T-cell (primary cell): Measurements from ENCODE around the gene REXO4. TPM values are rescaled to one million over a fixed set of nuclear protein-coding genes. Genes with fewer than 3 reads are reported as not detected.
A peak's percentile ranks its signal among the peaks of the same experiment; 100 is the strongest.
"Not testable (repeated sequence)": the region's sequence is repeated elsewhere in the genome, so short reads cannot be mapped to it uniquely, and the experiment has no call there.

Experiments used
- ATAC-seq, 4 experiments: fragments of 200-7000 bp in 3 of 4; fragments of 150-1000 bp in 1 of 4; cut with Tn5 transposase; replicated peaks in 1 of 4; 1 replicate in 3 of 4; 2 replicates in 1 of 4; pipeline ENCODE4 v1.10.0; 2021; ENCODE audit warnings: moderate library complexity in 3 of 4, mild to moderate bottlenecking in 2 of 4, moderate number of reproducible peaks in 1 of 4
- CTCF ChIA-PET, 2 donors: fragments of 300-600 bp; sonication (Branson Sonifier 250); formaldehyde crosslinking; loops; one replicate each; lab custom pipeline; 2022; ENCODE audit warnings: antibody characterized with exemption in 2 of 2; lab: Charles Lee
- POLR2A ChIA-PET, 2 donors: fragments of 300-600 bp; sonication (Branson Sonifier 250); formaldehyde crosslinking; loops; one replicate each; lab custom pipeline; 2022; ENCODE audit warnings: antibody characterized with exemption in 2 of 2; lab: Charles Lee
- DNase-seq, 35 experiments: peaks; one replicate each; pipeline versions ENCODE4 v3.0.0 to v3.0.0-alpha.2; 2013 to 2023
- H3K27ac ChIP-seq: one replicate; pipeline ENCODE4 v1.5.1; 2013; ENCODE audit warnings: low read length
- H3K27me3 ChIP-seq, 2 experiments: replicated peaks in 1 of 2; 1 replicate in 1 of 2; 2 replicates in 1 of 2; pipeline versions ENCODE4 v1.6.1 to v1.7.0; 2013; ENCODE audit warnings: low read length in 1 of 2, mixed read lengths in 1 of 2; ENCODE audit not compliant: control insufficient read depth in 2 of 2, insufficient read depth in 2 of 2; ENCODE audit errors: extremely low read depth in 1 of 2
- H3K36me3 ChIP-seq, 2 donors: 1 replicate in 1 of 2; 2 replicates in 1 of 2; pipeline versions ENCODE4 v1.6.1 to v1.7.0; 2013; ENCODE audit warnings: low read length in 1 of 2; ENCODE audit not compliant: control insufficient read depth in 2 of 2, insufficient read depth in 1 of 2; ENCODE audit errors: extremely low read depth in 1 of 2
- H3K4me1 ChIP-seq, 2 experiments: 1 replicate in 1 of 2; 2 replicates in 1 of 2; pipeline versions ENCODE4 v1.6.1 to v1.7.0; 2013; ENCODE audit warnings: low read length in 2 of 2, mixed read lengths in 1 of 2; ENCODE audit not compliant: insufficient read depth in 2 of 2, control insufficient read depth in 1 of 2; ENCODE audit errors: extremely low read depth in 1 of 2
- H3K4me3 ChIP-seq, 2 donors: 1 replicate in 1 of 2; 2 replicates in 1 of 2; pipeline versions ENCODE4 v1.5.1 to v1.7.0; 2013; ENCODE audit warnings: mild to moderate bottlenecking in 2 of 2, low read length in 1 of 2, moderate library complexity in 1 of 2; ENCODE audit not compliant: control insufficient read depth in 1 of 2; ENCODE audit errors: extremely low read depth in 1 of 2
- H3K9me3 ChIP-seq: 2 replicates; pipeline ENCODE4 v1.7.0; 2013
- H3K27ac Mint-ChIP-seq, 2 donors: one replicate each; pipeline ENCODE4 v1.8.0; 2020 to 2021; ENCODE audit warnings: mild to moderate bottlenecking in 2 of 2, mixed read lengths in 2 of 2
- H3K27me3 Mint-ChIP-seq, 2 donors: one replicate each; pipeline ENCODE4 v1.8.0; 2021 to 2022; ENCODE audit warnings: mixed read lengths in 2 of 2
- H3K36me3 Mint-ChIP-seq: one replicate; pipeline ENCODE4 v1.8.0; 2021; ENCODE audit warnings: mixed read lengths
- H3K4me1 Mint-ChIP-seq, 3 donors: one replicate each; pipeline ENCODE4 v1.8.0; 2020 to 2022; ENCODE audit warnings: mixed read lengths in 3 of 3, mild to moderate bottlenecking in 1 of 3
- H3K4me3 Mint-ChIP-seq, 3 donors: one replicate each; pipeline ENCODE4 v1.8.0; 2020 to 2022; ENCODE audit warnings: mild to moderate bottlenecking in 3 of 3, mixed read lengths in 3 of 3, moderate library complexity in 3 of 3
- H3K9me3 Mint-ChIP-seq, 3 donors: one replicate each; pipeline ENCODE4 v1.8.0; 2020 to 2022; ENCODE audit warnings: mixed read lengths in 3 of 3
- WGBS: methylation state at CpG from one replicate; pipeline ENCODE4 v1.1.5; 2013; ENCODE audit warnings: missing lambda C conversion rate; ENCODE audit not compliant: insufficient coverage; 5-methylcytosine and 5-hydroxymethylcytosine counted together
- total RNA-seq, 35 experiments: library from RNA in 6 of 35; stranded (reverse) in 6 of 35; fragments of 120-200 nt in 1 of 35; gene quantifications; one replicate each; pipeline versions ENCODE4 v1.2.1 to v1.2.4 and lab custom pipeline; 2013 to 2026

The REXO4 gene
- total RNA-seq, 5 donors from 2014 or later (not counting 1 experiment from before 2014, with no cell fraction given): 23.6 to 44.5 (median 34.9) TPM

GRCh38 chr9:133378408-133378962 lies 39.3 kb downstream of the REXO4 start:
- peaks cover 4% of the 10 kb centered on the region for H3K36me3 Mint-ChIP-seq
- ATAC-seq: no peak
- 83% methylated on average over 1 of the region's 1 CpG for WGBS
- DNase-seq: no peak
- H3K4me1 Mint-ChIP-seq: peaks cover 12 to 16% (median 14%) of the 10 kb centered on the region in 3 donors
- H3K9me3 Mint-ChIP-seq: no peaks in the 10 kb centered on the region
- peaks cover 0 to 4% of the 10 kb centered on the region in 2 donors for H3K36me3 ChIP-seq
- no peak overlapping the region for H3K4me3 ChIP-seq
- H3K27ac Mint-ChIP-seq: no peak overlapping the region
- no peaks in the 10 kb centered on the region for H3K27me3 Mint-ChIP-seq
- H3K27ac ChIP-seq: no peak overlapping the region
- no peaks in the 10 kb centered on the region for H3K27me3 ChIP-seq
- POLR2A ChIA-PET: no interaction called here
- peaks cover 13 to 27% of the 10 kb centered on the region in 2 experiments for H3K4me1 ChIP-seq
- H3K9me3 ChIP-seq: no peaks in the 10 kb centered on the region
- H3K4me3 Mint-ChIP-seq: no peak overlapping the region
- CTCF ChIA-PET: interaction anchor here in 1 of 2 donors (0.6 kb wide), 1 partner anchor 93 kb away, joined by 3 read pairs; no protein-coding TSS in a partner anchor

- H3K36me3 ChIP-seq: peaks cover 0 to 6% of the 10 kb centered on the region in 2 donors
These were observed 40.0 kb downstream of the REXO4 start for GRCh38 chr9:133377721-133378216.

GRCh38 chr9:133377280-133377679 lies 40.5 kb downstream of the REXO4 start:
- H3K4me3 ChIP-seq, POLR2A ChIA-PET, H3K36me3 Mint-ChIP-seq, H3K9me3 ChIP-seq, ATAC-seq, CTCF ChIA-PET, DNase-seq, H3K27ac ChIP-seq, H3K27me3 Mint-ChIP-seq, H3K27ac Mint-ChIP-seq, H3K9me3 Mint-ChIP-seq, H3K36me3 ChIP-seq, H3K27me3 ChIP-seq: not testable (repeated sequence)
- 97% methylated on average over 11 of the region's 14 CpGs for WGBS
- peaks cover 18 to 39% of the 10 kb centered on the region in 2 experiments for H3K4me1 ChIP-seq
- H3K4me3 Mint-ChIP-seq: peak overlapping the region; percentile 68 to 72 (median 69)
- peaks cover 24 to 27% (median 25%) of the 10 kb centered on the region in 3 donors for H3K4me1 Mint-ChIP-seq

More at GRCh38 chr9:133377721-133378216, 40.0 kb downstream of the REXO4 start:
- Histone ChIP-seq H3K27me3 (no peaks in the 10 kb centered on the region), H3K4me3 (no peak overlapping the region), H3K9me3 (no peaks in the 10 kb centered on the region), H3K4me1 (peaks cover 13 to 35% of the 10 kb centered on the region in 2 experiments), H3K27ac (no peak overlapping the region)
- DNase-seq (no peak), ATAC-seq (no peak)
- H3K27me3 Mint-ChIP-seq: no peaks in the 10 kb centered on the region
- ChIA-PET CTCF (no interaction called here), POLR2A (no interaction called here)
- no peak overlapping the region for H3K27ac Mint-ChIP-seq
- peaks cover 4% of the 10 kb centered on the region for H3K36me3 Mint-ChIP-seq
- H3K4me3 Mint-ChIP-seq: no peak overlapping the region
- WGBS: 88% methylated on average over 3 of the region's 6 CpGs
- H3K9me3 Mint-ChIP-seq: no peaks in the 10 kb centered on the region
- H3K4me1 Mint-ChIP-seq: peaks cover 20 to 22% (median 20%) of the 10 kb centered on the region in 3 donors

- peak within 1 kb of the TSS; percentile 93 to 97 for H3K27ac Mint-ChIP-seq
- Histone ChIP-seq H3K9me3 (no peaks in the 10 kb centered on the region), H3K4me3 (peak within 1 kb of the TSS; percentile 76 to 83), H3K27ac (peak within 1 kb of the TSS; percentile 77), H3K4me1 (peaks cover 30 to 52% of the 10 kb centered on the region in 2 experiments), H3K27me3 (no peaks in the 10 kb centered on the region), H3K36me3 (peaks cover 0 to 9% of the 10 kb centered on the region in 2 donors)
- H3K9me3 Mint-ChIP-seq: no peaks in the 10 kb centered on the region
- ATAC-seq (peak; percentile 86 to 90 (median 88)), DNase-seq (peak; percentile 81 to 97 (median 89))
- ChIA-PET CTCF (no interaction called here), POLR2A (no interaction called here)
- H3K4me1 Mint-ChIP-seq: peaks cover 37 to 40% (median 38%) of the 10 kb centered on the region in 3 donors
- under 1% methylated on average over 120 of the region's 120 CpGs for WGBS
- no peaks in the 10 kb centered on the region for H3K27me3 Mint-ChIP-seq
- H3K4me3 Mint-ChIP-seq: peak within 1 kb of the TSS; percentile 91 to 97 (median 92)
- H3K36me3 Mint-ChIP-seq: peaks cover 4% of the 10 kb centered on the region
These were observed 41.8 kb downstream of the REXO4 start, which contains the start of the genes STKLD1 and SURF4 for GRCh38 chr9:133375724-133376654. STKLD1 (plus strand) TSS chr9:133376366; CDS start chr9:133376474, 108 bp downstream. SURF4 (minus strand) TSS chr9:133376060; CDS start chr9:133375969, 91 bp downstream.

GRCh38 chr9:133375116-133375723 lies 42.6 kb downstream of the REXO4 start:
- under 1% methylated on average over 36 of the region's 39 CpGs for WGBS
- H3K4me3 Mint-ChIP-seq: peak overlapping the region; percentile 91 to 97 (median 92)

More at GRCh38 chr9:133375116-133375723, 42.6 kb downstream of the REXO4 start:
- Histone ChIP-seq H3K36me3 (peaks cover 0 to 9% of the 10 kb centered on the region in 2 donors), H3K9me3 (no peaks in the 10 kb centered on the region), H3K4me1 (peaks cover 38 to 60% of the 10 kb centered on the region in 2 experiments), H3K4me3 (peak overlapping the region; percentile 76 to 83), H3K27me3 (no peaks in the 10 kb centered on the region), H3K27ac (peak overlapping the region; percentile 77)
- no peaks in the 10 kb centered on the region for H3K27me3 Mint-ChIP-seq
- peak overlapping the region; percentile 93 to 97 for H3K27ac Mint-ChIP-seq
- no peaks in the 10 kb centered on the region for H3K9me3 Mint-ChIP-seq
- CTCF ChIA-PET: interaction anchor here in 1 of 2 donors (0.9 to 1.5 kb wide), 2 partner anchors 24 to 27 kb away, joined by 4 to 7 read pairs; partner anchors contain the start of genes MED22 and RPL7A
- ATAC-seq (peak in 3 of 4 experiments; percentile 1 to 3 (median 1)), DNase-seq (peak in 1 of 35 experiments; percentile 16)
- peaks cover 5% of the 10 kb centered on the region for H3K36me3 Mint-ChIP-seq
- POLR2A ChIA-PET: no interaction called here
- H3K4me1 Mint-ChIP-seq: peaks cover 45 to 48% (median 45%) of the 10 kb centered on the region in 3 donors
